ENCODE measurements around the gene TMEM185A. TPM values are rescaled to one million over a fixed set of nuclear protein-coding genes. Genes with fewer than 3 reads are reported as not detected.
"Not testable (repeated sequence)": the region's sequence is repeated elsewhere in the genome, so short reads cannot be mapped to it uniquely, and the experiment has no call there.

Gene TMEM185A
- total and polyA plus RNA-seq, 7 experiments from 2014 or later: 11.9 to 23.8 (median 19.9) TPM

DNA sequence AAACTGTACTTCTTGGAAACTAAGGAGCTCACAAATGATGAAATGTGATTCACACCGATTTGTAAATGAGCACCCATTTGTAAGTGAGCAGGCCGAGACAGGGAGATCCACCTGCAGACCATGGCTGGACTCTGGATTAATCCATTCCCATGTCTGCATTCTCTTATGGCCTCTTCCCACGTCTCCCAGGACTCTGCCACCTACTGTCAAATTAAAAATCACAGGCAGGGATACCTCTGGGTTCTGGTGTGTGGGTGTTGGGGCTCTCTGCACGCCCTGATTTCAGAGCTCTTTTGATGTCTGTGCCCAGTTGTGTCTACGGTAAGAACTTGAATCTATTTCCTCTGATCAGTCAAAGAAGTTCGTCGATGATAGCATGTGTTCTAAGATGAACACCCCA lies 40.6 kb downstream of the TMEM185A start:
- H3K4me1 Mint-ChIP-seq; ATAC-seq; H3K36me3 ChIP-seq (ENCODE audit: control insufficient read depth in 2 of 3, insufficient read depth in 3 of 3, low read length in 3 of 3); H3K4me3 ChIP-seq (ENCODE audit: low read length); H3K27ac ChIP-seq (ENCODE audit: low read depth, low read length); CTCF ChIA-PET; DNase-seq; H3K27ac Mint-ChIP-seq; intact Hi-C loops (cut with micrococcal nuclease); H3K4me3 Mint-ChIP-seq; H3K27me3 Mint-ChIP-seq; H3K36me3 Mint-ChIP-seq; POLR2A ChIA-PET; H3K9me3 ChIP-seq (ENCODE audit: control insufficient read depth in 2 of 3, low read length in 3 of 3); H3K27me3 ChIP-seq (ENCODE audit: control insufficient read depth in 2 of 2, insufficient read depth in 2 of 2, low read length in 2 of 2); H3K9me3 Mint-ChIP-seq; H3K4me1 ChIP-seq (ENCODE audit: control insufficient read depth in 2 of 2, insufficient read depth in 2 of 2, low read length in 2 of 2): not testable (repeated sequence)

DNA sequence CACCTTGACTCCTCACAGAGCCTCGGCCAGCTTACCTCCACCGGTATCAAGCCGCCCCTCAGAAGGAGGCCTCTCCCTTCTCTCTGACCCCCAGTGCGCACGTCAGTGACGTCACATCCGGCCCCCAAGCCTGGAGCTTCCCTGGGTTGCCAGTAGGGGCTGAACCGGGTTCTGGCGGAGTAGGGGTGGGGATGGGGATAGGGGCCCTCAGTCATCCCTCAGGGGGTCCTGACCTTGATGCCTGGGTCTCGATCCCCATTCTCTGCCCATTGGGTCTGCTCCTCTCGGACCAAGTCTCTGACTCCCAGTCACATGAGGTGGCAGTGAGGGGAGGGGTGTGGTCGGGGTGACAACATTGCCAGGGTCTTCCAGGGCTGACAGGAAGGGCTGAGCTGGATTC lies 44.2 kb downstream of the TMEM185A start, which contains the start of gene MAGEA9B:
TSS of gene MAGEA9B (minus strand) at position 101 of the 400 bp plus-strand sequence. CDS start 4,280 bp downstream, outside the sequence.
- H3K9me3 ChIP-seq (ENCODE audit: control insufficient read depth in 2 of 3, low read length in 3 of 3); H3K36me3 ChIP-seq (ENCODE audit: control insufficient read depth in 2 of 3, insufficient read depth in 3 of 3, low read length in 3 of 3); H3K27ac ChIP-seq (ENCODE audit: low read depth, low read length); H3K36me3 Mint-ChIP-seq; H3K27ac Mint-ChIP-seq; ATAC-seq; POLR2A ChIA-PET; H3K9me3 Mint-ChIP-seq; CTCF ChIA-PET; H3K4me1 ChIP-seq (ENCODE audit: control insufficient read depth in 2 of 2, insufficient read depth in 2 of 2, low read length in 2 of 2); H3K4me3 Mint-ChIP-seq; DNase-seq; intact Hi-C loops (cut with micrococcal nuclease); H3K4me3 ChIP-seq (ENCODE audit: low read length); H3K4me1 Mint-ChIP-seq; H3K27me3 Mint-ChIP-seq; H3K27me3 ChIP-seq (ENCODE audit: control insufficient read depth in 2 of 2, insufficient read depth in 2 of 2, low read length in 2 of 2): not testable (repeated sequence)

DNA sequence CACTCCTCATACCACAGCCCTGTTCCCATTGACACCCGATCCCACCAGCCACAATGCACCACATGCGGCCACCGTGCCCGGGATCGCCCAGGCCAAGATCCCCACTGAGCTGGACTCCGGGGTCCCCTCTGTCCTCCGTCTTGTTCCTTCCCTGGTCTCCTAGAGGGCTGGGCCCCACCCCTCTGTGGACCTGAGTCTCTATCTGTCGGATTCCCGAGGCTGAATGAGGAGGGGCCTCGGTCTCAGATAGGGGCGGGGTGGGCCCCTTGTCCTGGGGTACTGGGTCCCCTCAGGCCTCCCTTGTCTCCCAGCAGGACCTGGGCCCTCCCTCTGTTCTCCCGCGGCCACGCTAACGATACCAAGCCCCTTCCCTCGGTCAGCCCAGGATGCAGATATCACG lies 46.0 kb downstream of the TMEM185A start:
- H3K36me3 ChIP-seq (ENCODE audit: control insufficient read depth in 2 of 3, insufficient read depth in 3 of 3, low read length in 3 of 3); intact Hi-C loops (cut with micrococcal nuclease); H3K9me3 Mint-ChIP-seq; H3K27me3 Mint-ChIP-seq; H3K9me3 ChIP-seq (ENCODE audit: control insufficient read depth in 2 of 3, low read length in 3 of 3); H3K27me3 ChIP-seq (ENCODE audit: control insufficient read depth in 2 of 2, insufficient read depth in 2 of 2, low read length in 2 of 2); H3K4me3 Mint-ChIP-seq; H3K4me1 Mint-ChIP-seq; H3K4me3 ChIP-seq (ENCODE audit: low read length); CTCF ChIA-PET; POLR2A ChIA-PET; H3K4me1 ChIP-seq (ENCODE audit: control insufficient read depth in 2 of 2, insufficient read depth in 2 of 2, low read length in 2 of 2); H3K36me3 Mint-ChIP-seq; H3K27ac Mint-ChIP-seq; H3K27ac ChIP-seq (ENCODE audit: low read depth, low read length); DNase-seq; ATAC-seq: not testable (repeated sequence)

DNA sequence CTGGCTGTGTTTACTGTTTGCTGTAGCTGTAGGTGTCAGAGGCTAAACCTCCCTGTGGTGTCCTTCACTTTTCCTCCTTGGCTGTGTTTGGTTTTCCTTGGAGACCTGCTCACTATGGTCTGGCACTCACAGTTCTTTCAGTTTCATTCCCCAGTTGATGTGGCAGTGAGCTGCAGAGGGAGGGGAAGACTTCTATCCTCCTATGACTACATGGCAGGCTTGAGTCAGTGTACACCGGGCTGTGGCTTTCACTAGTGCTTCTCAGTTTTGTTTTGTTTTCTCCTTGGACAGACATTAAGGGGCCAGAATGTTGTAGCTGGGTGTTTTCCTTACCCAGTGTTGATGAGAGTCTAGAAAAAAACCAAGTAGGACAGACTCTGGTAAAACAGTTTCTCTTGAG lies 58.1 kb downstream of the TMEM185A start:
- H3K27me3 ChIP-seq (ENCODE audit: control insufficient read depth in 2 of 2, insufficient read depth in 2 of 2, low read length in 2 of 2); H3K4me1 ChIP-seq (ENCODE audit: control insufficient read depth in 2 of 2, insufficient read depth in 2 of 2, low read length in 2 of 2); H3K36me3 ChIP-seq (ENCODE audit: control insufficient read depth in 2 of 3, insufficient read depth in 3 of 3, low read length in 3 of 3); H3K9me3 ChIP-seq (ENCODE audit: control insufficient read depth in 2 of 3, low read length in 3 of 3); POLR2A ChIA-PET; DNase-seq; H3K9me3 Mint-ChIP-seq; H3K27ac Mint-ChIP-seq; CTCF ChIA-PET; H3K4me3 ChIP-seq (ENCODE audit: low read length); H3K4me3 Mint-ChIP-seq; H3K27me3 Mint-ChIP-seq; intact Hi-C loops (cut with micrococcal nuclease); H3K27ac ChIP-seq (ENCODE audit: low read depth, low read length); H3K36me3 Mint-ChIP-seq: not testable (repeated sequence)
- H3K4me1 Mint-ChIP-seq: peaks cover 0 to 21% (median 0%) of the 10 kb centered on the region in 7 donors
- ATAC-seq: peak; percentile 40

DNA sequence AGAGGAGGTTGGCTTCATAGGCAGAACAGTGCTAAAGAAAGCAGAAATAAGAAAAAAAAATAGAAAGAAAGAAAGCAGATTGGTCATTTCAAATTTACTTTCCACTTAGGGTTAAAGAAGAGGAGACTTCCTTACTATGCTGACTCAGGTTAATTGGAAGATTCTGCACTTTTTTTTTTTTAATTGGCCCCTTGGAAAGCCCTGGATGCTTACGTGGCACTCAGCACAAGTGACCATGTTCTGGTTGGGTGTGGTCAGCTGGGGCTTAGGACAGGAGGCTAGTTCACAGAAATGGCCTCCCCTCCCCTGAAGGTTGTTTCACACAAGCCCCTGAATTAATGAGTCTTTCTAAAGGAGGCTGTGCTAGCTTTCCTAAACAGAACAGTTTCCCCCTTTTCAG lies 58.8 kb downstream of the TMEM185A start:
- Mint-ChIP-seq H3K36me3 (no peaks in the 10 kb centered on the region), H3K27ac (peak overlapping the region in 1 of 9 donors; percentile 90), H3K4me3 (peak overlapping the region in 1 of 10 donors; percentile 75), H3K9me3 (no peaks in the 10 kb centered on the region), H3K4me1 (peaks cover 0 to 21% (median 0%) of the 10 kb centered on the region in 7 donors), H3K27me3 (no peaks in the 10 kb centered on the region)
- H3K36me3 ChIP-seq (ENCODE audit: control insufficient read depth in 2 of 3, insufficient read depth in 3 of 3, low read length in 3 of 3): no peaks in the 10 kb centered on the region
- H3K4me3 ChIP-seq (ENCODE audit: low read length): no peak overlapping the region
- H3K27ac ChIP-seq (ENCODE audit: low read depth, low read length): no peak overlapping the region
- ATAC-seq: no peak
- ChIA-PET POLR2A (no interaction called here), CTCF (no interaction called here)
- H3K27me3 ChIP-seq (ENCODE audit: control insufficient read depth in 2 of 2, insufficient read depth in 2 of 2, low read length in 2 of 2): no peaks in the 10 kb centered on the region
- intact Hi-C loops (cut with micrococcal nuclease): no loop called here
- DNase-seq: no peak
- no peaks in the 10 kb centered on the region for H3K4me1 ChIP-seq (ENCODE audit: control insufficient read depth in 2 of 2, insufficient read depth in 2 of 2, low read length in 2 of 2)
- no peaks in the 10 kb centered on the region for H3K9me3 ChIP-seq (ENCODE audit: control insufficient read depth in 2 of 3, low read length in 3 of 3)

DNA sequence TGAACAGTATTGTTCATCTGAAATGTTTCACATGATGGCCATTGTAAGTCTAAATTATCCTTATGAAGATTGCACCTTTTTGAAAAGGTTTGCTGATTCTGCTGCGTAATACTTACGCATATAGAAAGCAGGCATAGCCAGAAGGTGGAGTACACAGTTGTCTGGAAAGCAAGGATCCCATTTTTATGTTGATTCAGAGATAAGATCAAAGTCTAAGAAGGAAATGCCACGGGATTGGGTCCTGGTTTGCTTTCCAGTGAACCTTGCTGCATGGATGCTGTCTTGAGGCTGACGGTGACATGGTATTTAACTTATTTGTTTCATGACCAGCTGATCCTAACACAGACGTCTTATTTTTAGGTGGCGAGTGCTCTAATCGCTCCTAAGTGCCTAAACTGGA lies 59.8 kb downstream of the TMEM185A start:
- Histone ChIP-seq H3K36me3 (ENCODE audit: control insufficient read depth in 2 of 3, insufficient read depth in 3 of 3, low read length in 3 of 3) (no peaks in the 10 kb centered on the region), H3K9me3 (ENCODE audit: control insufficient read depth in 2 of 3, low read length in 3 of 3) (no peaks in the 10 kb centered on the region), H3K27ac (ENCODE audit: low read depth, low read length) (no peak overlapping the region), H3K4me3 (ENCODE audit: low read length) (no peak overlapping the region), H3K4me1 (ENCODE audit: control insufficient read depth in 2 of 2, insufficient read depth in 2 of 2, low read length in 2 of 2) (no peaks in the 10 kb centered on the region), H3K27me3 (ENCODE audit: control insufficient read depth in 2 of 2, insufficient read depth in 2 of 2, low read length in 2 of 2) (no peaks in the 10 kb centered on the region)
- no peaks in the 10 kb centered on the region for H3K27me3 Mint-ChIP-seq
- ChIA-PET CTCF (no interaction called here), POLR2A (no interaction called here)
- peaks cover 0 to 21% (median 0%) of the 10 kb centered on the region in 7 donors for H3K4me1 Mint-ChIP-seq
- no peak overlapping the region for H3K4me3 Mint-ChIP-seq
- DNase-seq (no peak), ATAC-seq (no peak)
- no peaks in the 10 kb centered on the region for H3K36me3 Mint-ChIP-seq
- no peaks in the 10 kb centered on the region for H3K9me3 Mint-ChIP-seq
- intact Hi-C loops (cut with micrococcal nuclease): no loop called here
- no peak overlapping the region for H3K27ac Mint-ChIP-seq

DNA sequence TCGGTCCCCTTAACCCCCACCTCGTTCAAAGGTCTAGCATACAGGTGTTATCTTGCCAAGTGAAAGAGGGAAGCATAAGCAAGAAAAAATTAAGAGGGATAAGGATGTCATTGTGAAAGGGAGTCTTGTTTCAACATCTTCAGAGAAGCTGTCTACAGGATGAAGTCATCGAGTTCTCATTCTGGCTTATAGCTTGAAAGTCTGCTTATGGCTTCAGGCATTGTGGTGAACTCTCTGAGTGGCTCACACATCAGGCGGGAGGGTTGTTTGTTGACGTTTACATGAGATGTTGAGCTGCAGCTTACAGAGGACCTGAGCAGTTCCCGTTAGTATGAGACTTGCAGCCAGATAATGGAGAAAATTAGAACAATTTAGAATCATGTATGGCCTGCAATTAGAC lies 60.9 kb downstream of the TMEM185A start:
- H3K9me3 Mint-ChIP-seq: no peaks in the 10 kb centered on the region
- H3K4me3 ChIP-seq (ENCODE audit: low read length): no peak overlapping the region
- DNase-seq: no peak
- ChIA-PET CTCF (no interaction called here), POLR2A (no interaction called here)
- H3K9me3 ChIP-seq (ENCODE audit: control insufficient read depth in 2 of 3, low read length in 3 of 3): no peaks in the 10 kb centered on the region
- H3K27me3 Mint-ChIP-seq: no peaks in the 10 kb centered on the region
- no peaks in the 10 kb centered on the region for H3K4me1 ChIP-seq (ENCODE audit: control insufficient read depth in 2 of 2, insufficient read depth in 2 of 2, low read length in 2 of 2)
- H3K27me3 ChIP-seq (ENCODE audit: control insufficient read depth in 2 of 2, insufficient read depth in 2 of 2, low read length in 2 of 2): no peaks in the 10 kb centered on the region
- H3K4me1 Mint-ChIP-seq: peaks cover 0 to 21% (median 0%) of the 10 kb centered on the region in 7 donors
- no peak overlapping the region for H3K4me3 Mint-ChIP-seq
- no peak overlapping the region for H3K27ac ChIP-seq (ENCODE audit: low read depth, low read length)
- H3K36me3 ChIP-seq (ENCODE audit: control insufficient read depth in 2 of 3, insufficient read depth in 3 of 3, low read length in 3 of 3): no peaks in the 10 kb centered on the region
- no peak overlapping the region for H3K27ac Mint-ChIP-seq
- intact Hi-C loops (cut with micrococcal nuclease): no loop called here
- H3K36me3 Mint-ChIP-seq: no peaks in the 10 kb centered on the region
- no peak for ATAC-seq
